Measurements from ENCODE around the gene MON1B.
A peak's percentile ranks its signal among the peaks of the same experiment; 100 is the strongest.

The MON1B gene

GRCh38 chr16:77195411-77195810 lies 4.4 kb downstream of the MON1B start:
- H3K27me3 ChIP-seq (ENCODE audit: control insufficient read depth in 1 of 2, insufficient read depth in 2 of 2, low read length in 2 of 2): no peaks in the 10 kb centered on the region
- H3K4me1 ChIP-seq (ENCODE audit: control insufficient read depth in 1 of 2, insufficient read depth in 2 of 2, low read length in 2 of 2): peaks cover 11 to 18% of the 10 kb centered on the region in 2 donors
- H3K27ac ChIP-seq (ENCODE audit: low read depth, low read length): no peak overlapping the region
- H3K9me3 ChIP-seq (ENCODE audit: control insufficient read depth in 1 of 2, low read length in 2 of 2): no peaks in the 10 kb centered on the region
- peaks cover 33 to 68% of the 10 kb centered on the region in 2 donors for H3K36me3 ChIP-seq (ENCODE audit: control insufficient read depth in 1 of 2, insufficient read depth in 2 of 2, low read length in 2 of 2)
- H3K9ac ChIP-seq (ENCODE audit: low read depth in 1 of 2, low read length in 2 of 2): no peak overlapping the region
- no peak overlapping the region for H3K4me3 ChIP-seq (ENCODE audit: low read depth in 1 of 2, low read length in 2 of 2)

- Histone ChIP-seq H3K9me3 (ENCODE audit: control insufficient read depth in 1 of 2, low read length in 2 of 2) (no peaks in the 10 kb centered on the region), H3K4me3 (ENCODE audit: low read depth in 1 of 2, low read length in 2 of 2) (no peak overlapping the region), H3K27me3 (ENCODE audit: control insufficient read depth in 1 of 2, insufficient read depth in 2 of 2, low read length in 2 of 2) (no peaks in the 10 kb centered on the region), H3K4me1 (ENCODE audit: control insufficient read depth in 1 of 2, insufficient read depth in 2 of 2, low read length in 2 of 2) (peaks cover under 1 to 7% of the 10 kb centered on the region in 2 donors), H3K27ac (ENCODE audit: low read depth, low read length) (no peak overlapping the region), H3K36me3 (ENCODE audit: control insufficient read depth in 1 of 2, insufficient read depth in 2 of 2, low read length in 2 of 2) (peaks cover 33 to 73% of the 10 kb centered on the region in 2 donors), H3K9ac (ENCODE audit: low read depth in 1 of 2, low read length in 2 of 2) (no peak overlapping the region)
Measured at GRCh38 chr16:77197747-77198146, 6.8 kb downstream of the MON1B start.

GRCh38 chr16:77199211-77199610 lies 8.2 kb downstream of the MON1B start, which contains the start of gene SYCE1L:
Gene SYCE1L (plus strand): TSS chr16:77199408. CDS start chr16:77199452, 44 bp downstream.
- Histone ChIP-seq H3K36me3 (ENCODE audit: control insufficient read depth in 1 of 2, insufficient read depth in 2 of 2, low read length in 2 of 2) (peaks cover 23 to 59% of the 10 kb centered on the region in 2 donors), H3K4me1 (ENCODE audit: control insufficient read depth in 1 of 2, insufficient read depth in 2 of 2, low read length in 2 of 2) (no peaks in the 10 kb centered on the region), H3K9ac (ENCODE audit: low read depth in 1 of 2, low read length in 2 of 2) (no peak within 1 kb of the TSS), H3K27me3 (ENCODE audit: control insufficient read depth in 1 of 2, insufficient read depth in 2 of 2, low read length in 2 of 2) (no peaks in the 10 kb centered on the region), H3K4me3 (ENCODE audit: low read depth in 1 of 2, low read length in 2 of 2) (no peak within 1 kb of the TSS), H3K9me3 (ENCODE audit: control insufficient read depth in 1 of 2, low read length in 2 of 2) (no peaks in the 10 kb centered on the region), H3K27ac (ENCODE audit: low read depth, low read length) (no peak within 1 kb of the TSS)

- Histone ChIP-seq H3K9ac (ENCODE audit: low read depth in 1 of 2, low read length in 2 of 2) (no peak overlapping the region), H3K9me3 (ENCODE audit: control insufficient read depth in 1 of 2, low read length in 2 of 2) (no peaks in the 10 kb centered on the region), H3K27ac (ENCODE audit: low read depth, low read length) (no peak overlapping the region), H3K4me3 (ENCODE audit: low read depth in 1 of 2, low read length in 2 of 2) (no peak overlapping the region), H3K4me1 (ENCODE audit: control insufficient read depth in 1 of 2, insufficient read depth in 2 of 2, low read length in 2 of 2) (no peaks in the 10 kb centered on the region), H3K27me3 (ENCODE audit: control insufficient read depth in 1 of 2, insufficient read depth in 2 of 2, low read length in 2 of 2) (no peaks in the 10 kb centered on the region), H3K36me3 (ENCODE audit: control insufficient read depth in 1 of 2, insufficient read depth in 2 of 2, low read length in 2 of 2) (no peaks in the 10 kb centered on the region)
Measured at GRCh38 chr16:77206533-77206932, 15.5 kb downstream of the MON1B start.

- no peak overlapping the region for H3K27ac ChIP-seq (ENCODE audit: low read depth, low read length)
- H3K4me1 ChIP-seq (ENCODE audit: control insufficient read depth in 1 of 2, insufficient read depth in 2 of 2, low read length in 2 of 2): peaks cover 0 to 3% of the 10 kb centered on the region in 2 donors
- H3K4me3 ChIP-seq (ENCODE audit: low read depth in 1 of 2, low read length in 2 of 2): no peak overlapping the region
- no peak overlapping the region for H3K9ac ChIP-seq (ENCODE audit: low read depth in 1 of 2, low read length in 2 of 2)
- no peaks in the 10 kb centered on the region for H3K36me3 ChIP-seq (ENCODE audit: control insufficient read depth in 1 of 2, insufficient read depth in 2 of 2, low read length in 2 of 2)
- no peaks in the 10 kb centered on the region for H3K27me3 ChIP-seq (ENCODE audit: control insufficient read depth in 1 of 2, insufficient read depth in 2 of 2, low read length in 2 of 2)
- no peaks in the 10 kb centered on the region for H3K9me3 ChIP-seq (ENCODE audit: control insufficient read depth in 1 of 2, low read length in 2 of 2)
Measured at GRCh38 chr16:77207030-77207429, 16.0 kb downstream of the MON1B start.

GRCh38 chr16:77208382-77208781 lies 17.4 kb downstream of the MON1B start:
- peaks cover 0 to 3% of the 10 kb centered on the region in 2 donors for H3K4me1 ChIP-seq (ENCODE audit: control insufficient read depth in 1 of 2, insufficient read depth in 2 of 2, low read length in 2 of 2)
- no peak overlapping the region for H3K4me3 ChIP-seq (ENCODE audit: low read depth in 1 of 2, low read length in 2 of 2)
- H3K27me3 ChIP-seq (ENCODE audit: control insufficient read depth in 1 of 2, insufficient read depth in 2 of 2, low read length in 2 of 2): no peaks in the 10 kb centered on the region
- no peaks in the 10 kb centered on the region for H3K9me3 ChIP-seq (ENCODE audit: control insufficient read depth in 1 of 2, low read length in 2 of 2)
- H3K27ac ChIP-seq (ENCODE audit: low read depth, low read length): no peak overlapping the region
- H3K9ac ChIP-seq (ENCODE audit: low read depth in 1 of 2, low read length in 2 of 2): no peak overlapping the region
- H3K36me3 ChIP-seq (ENCODE audit: control insufficient read depth in 1 of 2, insufficient read depth in 2 of 2, low read length in 2 of 2): no peaks in the 10 kb centered on the region

- peaks cover 0 to 3% of the 10 kb centered on the region in 2 donors for H3K4me1 ChIP-seq (ENCODE audit: control insufficient read depth in 1 of 2, insufficient read depth in 2 of 2, low read length in 2 of 2)
- peak overlapping the region; percentile 66 to 76 for H3K4me3 ChIP-seq (ENCODE audit: low read depth in 1 of 2, low read length in 2 of 2)
- no peaks in the 10 kb centered on the region for H3K27me3 ChIP-seq (ENCODE audit: control insufficient read depth in 1 of 2, insufficient read depth in 2 of 2, low read length in 2 of 2)
- peak overlapping the region; percentile 35 to 67 for H3K9ac ChIP-seq (ENCODE audit: low read depth in 1 of 2, low read length in 2 of 2)
- no peaks in the 10 kb centered on the region for H3K36me3 ChIP-seq (ENCODE audit: control insufficient read depth in 1 of 2, insufficient read depth in 2 of 2, low read length in 2 of 2)
- no peaks in the 10 kb centered on the region for H3K9me3 ChIP-seq (ENCODE audit: control insufficient read depth in 1 of 2, low read length in 2 of 2)
- no peak overlapping the region for H3K27ac ChIP-seq (ENCODE audit: low read depth, low read length)
Measured at GRCh38 chr16:77211880-77212740, 21.1 kb downstream of the MON1B start.

GRCh38 chr16:77212741-77213541 lies 22.0 kb downstream of the MON1B start:
- Histone ChIP-seq H3K27me3 (ENCODE audit: control insufficient read depth in 1 of 2, insufficient read depth in 2 of 2, low read length in 2 of 2) (no peaks in the 10 kb centered on the region), H3K9ac (ENCODE audit: low read depth in 1 of 2, low read length in 2 of 2) (peak overlapping the region; percentile 35 to 67), H3K4me1 (ENCODE audit: control insufficient read depth in 1 of 2, insufficient read depth in 2 of 2, low read length in 2 of 2) (peaks cover 0 to 3% of the 10 kb centered on the region in 2 donors), H3K27ac (ENCODE audit: low read depth, low read length) (no peak overlapping the region), H3K36me3 (ENCODE audit: control insufficient read depth in 1 of 2, insufficient read depth in 2 of 2, low read length in 2 of 2) (no peaks in the 10 kb centered on the region), H3K4me3 (ENCODE audit: low read depth in 1 of 2, low read length in 2 of 2) (peak overlapping the region; percentile 66 to 76), H3K9me3 (ENCODE audit: control insufficient read depth in 1 of 2, low read length in 2 of 2) (no peaks in the 10 kb centered on the region)

- Histone ChIP-seq H3K27me3 (ENCODE audit: control insufficient read depth in 1 of 2, insufficient read depth in 2 of 2, low read length in 2 of 2) (no peaks in the 10 kb centered on the region), H3K27ac (ENCODE audit: low read depth, low read length) (no peak overlapping the region), H3K36me3 (ENCODE audit: control insufficient read depth in 1 of 2, insufficient read depth in 2 of 2, low read length in 2 of 2) (no peaks in the 10 kb centered on the region), H3K9ac (ENCODE audit: low read depth in 1 of 2, low read length in 2 of 2) (no peak overlapping the region), H3K4me3 (ENCODE audit: low read depth in 1 of 2, low read length in 2 of 2) (no peak overlapping the region), H3K4me1 (ENCODE audit: control insufficient read depth in 1 of 2, insufficient read depth in 2 of 2, low read length in 2 of 2) (peaks cover 0 to 3% of the 10 kb centered on the region in 2 donors), H3K9me3 (ENCODE audit: control insufficient read depth in 1 of 2, low read length in 2 of 2) (no peaks in the 10 kb centered on the region)
Measured at GRCh38 chr16:77213542-77214106, 22.6 kb downstream of the MON1B start.

Measured in duodenal mucosa (tissue), 2 donors.